Activated B cell treated with CpG ODN at 0.5 μM for 24 hours (primary cell): ENCODE results near the gene DDX54. TPM values are rescaled to one million over a fixed set of nuclear protein-coding genes. Genes with fewer than 3 reads are reported as not detected.
A peak's percentile ranks its signal among the peaks of the same experiment; 100 is the strongest.

Source experiments
- ATAC-seq: fragments of 200-7000 bp; cut with Tn5 transposase; one replicate; pipeline ENCODE4 v1.10.0; 2021; ENCODE audit warnings: low read depth, mild to moderate bottlenecking, moderate library complexity
- CTCF ChIA-PET: fragments of 350-600 bp; sonication (Branson Sonifier 250); formaldehyde crosslinking; loops from one replicate; lab custom pipeline; 2021; ENCODE audit warnings: antibody characterized with exemption; lab: Charles Lee
- POLR2A ChIA-PET: fragments of 350-600 bp; sonication (Branson Sonifier 250); formaldehyde crosslinking; loops from one replicate; lab custom pipeline; 2021; ENCODE audit warnings: antibody characterized with exemption; lab: Charles Lee
- DNase-seq: peaks from one replicate; pipeline ENCODE4 v3.0.0; 2022
- H3K27ac Mint-ChIP-seq: one replicate; pipeline ENCODE4 v1.8.0; 2020; ENCODE audit warnings: mixed read lengths
- H3K27me3 Mint-ChIP-seq: one replicate; pipeline ENCODE4 v1.8.0; 2021; ENCODE audit warnings: mixed read lengths
- H3K36me3 Mint-ChIP-seq: one replicate; pipeline ENCODE4 v1.8.0; 2021; ENCODE audit warnings: low read depth, mixed read lengths
- H3K4me1 Mint-ChIP-seq: one replicate; pipeline ENCODE4 v1.8.0; 2021; ENCODE audit warnings: mixed read lengths
- H3K4me3 Mint-ChIP-seq: one replicate; pipeline ENCODE4 v1.8.0; 2020; ENCODE audit warnings: mild to moderate bottlenecking, mixed read lengths
- H3K9me3 Mint-ChIP-seq: one replicate; pipeline ENCODE4 v1.8.0; 2020; ENCODE audit warnings: mixed read lengths
- CTCF ChIP-seq: fragments of 200-600 bp; IDR thresholded peaks from one replicate; pipeline ENCODE4 v1.8.0; 2022; ENCODE audit warnings: antibody characterized with exemption, mild to moderate bottlenecking
- intact Hi-C: fragments of 100-400 bp; cut with micrococcal nuclease; formaldehyde crosslinking; loops from one replicate; pipeline ENCODE4 v1.15.1; 2024
- total RNA-seq: library from RNA; stranded (reverse); gene quantifications from 2 replicates; pipeline ENCODE4 v1.2.3, GENCODE V29; 2022

The DDX54 gene
- total RNA-seq, 1 donor from 2014 or later, result 115 TPM

GRCh38 chr12:113130457-113131135, 54.7 kb downstream of the DDX54 start:
- intact Hi-C loops, result loop anchor here (1.0 to 5.0 kb wide), 3 partner anchors 23 to 44 kb away; no protein-coding TSS in a partner anchor
- CTCF ChIA-PET, result interaction anchor here (0.7 to 1.4 kb wide), 3 partner anchors 23 to 33 kb away, joined by 3 to 6 read pairs (median 3); no protein-coding TSS in a partner anchor
- DNase-seq (peak; percentile 57), ATAC-seq (peak; percentile 96)
- peak overlapping the region; percentile 46 for H3K27ac Mint-ChIP-seq
- peaks cover 34% of the 10 kb centered on the region for H3K4me1 Mint-ChIP-seq
- H3K27me3 Mint-ChIP-seq, result no peaks in the 10 kb centered on the region
- peak overlapping the region; percentile 35 for H3K4me3 Mint-ChIP-seq
- H3K36me3 Mint-ChIP-seq, result no peaks in the 10 kb centered on the region
- H3K9me3 Mint-ChIP-seq, result no peaks in the 10 kb centered on the region
- POLR2A ChIA-PET, result interaction anchor here (1.0 to 2.5 kb wide), 5 partner anchors 12 to 78 kb away, joined by 3 to 11 read pairs (median 5); no protein-coding TSS in a partner anchor
- no peak for TF ChIP-seq CTCF

GRCh38 chr12:113129664-113130456, 55.4 kb downstream of the DDX54 start:
- no peak for ATAC-seq
- POLR2A ChIA-PET, result interaction anchor here (0.5 to 2.5 kb wide), 8 partner anchors 13 to 81 kb away, joined by 3 to 11 read pairs (median 4); no protein-coding TSS in a partner anchor
- Mint-ChIP-seq H3K36me3 (no peaks in the 10 kb centered on the region), H3K27me3 (no peaks in the 10 kb centered on the region), H3K9me3 (no peaks in the 10 kb centered on the region), H3K4me1 (peaks cover 28% of the 10 kb centered on the region), H3K4me3 (no peak overlapping the region), H3K27ac (peak overlapping the region; percentile 46)
- DNase-seq, result peak; percentile 29
- intact Hi-C loops, result loop anchor here (1.0 to 5.0 kb wide), 3 partner anchors 23 to 44 kb away; no protein-coding TSS in a partner anchor
- no peak for TF ChIP-seq CTCF
- CTCF ChIA-PET, result interaction anchor here (0.7 to 1.4 kb wide), 4 partner anchors 23 to 45 kb away, joined by 3 to 5 read pairs (median 3); no protein-coding TSS in a partner anchor

GRCh38 chr12:113128802-113129663, 56.2 kb downstream of the DDX54 start:
- no peak overlapping the region for H3K27ac Mint-ChIP-seq
- intact Hi-C loops, result no loop called here
- peaks cover 26% of the 10 kb centered on the region for H3K4me1 Mint-ChIP-seq
- POLR2A ChIA-PET, result interaction anchor here (0.7 to 2.3 kb wide), 5 partner anchors 24 to 80 kb away, joined by 3 to 11 read pairs (median 3); no protein-coding TSS in a partner anchor
- H3K9me3 Mint-ChIP-seq, result no peaks in the 10 kb centered on the region
- TF ChIP-seq CTCF, result no peak
- H3K27me3 Mint-ChIP-seq, result no peaks in the 10 kb centered on the region
- no peak overlapping the region for H3K4me3 Mint-ChIP-seq
- ATAC-seq, result no peak
- CTCF ChIA-PET, result interaction anchor here (0.8 to 1.1 kb wide), 2 partner anchors 24 to 45 kb away, joined by 3 to 5 read pairs; no protein-coding TSS in a partner anchor
- H3K36me3 Mint-ChIP-seq, result no peaks in the 10 kb centered on the region
- DNase-seq, result no peak

- ATAC-seq (no peak), DNase-seq (no peak)
- intact Hi-C loops, result no loop called here
- H3K4me3 Mint-ChIP-seq, result no peak overlapping the region
- peaks cover 26% of the 10 kb centered on the region for H3K4me1 Mint-ChIP-seq
- ChIA-PET POLR2A (no interaction called here), CTCF (interaction anchor here (0.7 kb wide), 1 partner anchor 25 kb away, joined by 3 read pairs; no protein-coding TSS in a partner anchor)
- no peaks in the 10 kb centered on the region for H3K36me3 Mint-ChIP-seq
- no peak for TF ChIP-seq CTCF
- H3K27ac Mint-ChIP-seq, result no peak overlapping the region
- H3K9me3 Mint-ChIP-seq, result peaks cover 3% of the 10 kb centered on the region
- no peaks in the 10 kb centered on the region for H3K27me3 Mint-ChIP-seq
Observed at GRCh38 chr12:113127791-113128199, 57.5 kb downstream of the DDX54 start.
